Uterus (tissue), 2 donors: ENCODE data around the gene LCE7A.

Source experiments
- CTCF ChIP-seq, 4 experiments: fragments of 200-600 bp in 2 of 4; fragments of 450-650 bp in 2 of 4; sonication (generic) in 2 of 4; IDR thresholded peaks; one replicate each; pipeline ENCODE4 v1.5.1; 2016 to 2019; ENCODE audit warnings: antibody characterized with exemption in 4 of 4, mild to moderate bottlenecking in 2 of 4, moderate library complexity in 1 of 4
- POLR2A ChIP-seq, 2 donors: fragments of 450-650 bp; IDR thresholded peaks; one replicate each; pipeline ENCODE4 v1.6.1; 2016; ENCODE audit warnings: antibody characterized with exemption in 2 of 2, mild to moderate bottlenecking in 1 of 2, moderate library complexity in 1 of 2

DNA sequence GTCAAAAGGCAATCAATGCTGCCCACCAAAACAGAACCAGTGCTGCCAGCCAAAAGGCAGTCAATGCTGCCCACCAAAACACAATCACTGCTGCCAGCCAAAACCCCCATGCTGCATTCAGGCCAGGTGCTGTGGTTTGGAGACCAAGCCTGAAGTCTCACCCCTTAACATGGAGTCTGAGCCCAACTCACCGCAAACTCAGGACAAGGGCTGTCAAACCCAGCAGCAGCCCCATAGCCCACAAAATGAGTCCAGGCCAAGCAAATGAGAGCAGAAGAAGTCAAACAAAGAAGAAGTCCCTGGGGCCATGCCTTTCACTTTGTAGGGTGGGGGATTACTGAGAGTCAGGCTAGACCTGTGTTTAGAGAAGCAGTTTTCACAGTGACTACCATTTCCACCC lies 24.7 kb downstream of the LCE7A start:
- TF ChIP-seq CTCF (IDR thresholded peaks at IDR 0.05) (no peak), POLR2A (IDR thresholded peaks at IDR 0.05) (no peak)
